Activated CD4-positive, alpha-beta T cell treated with anti-CD3 and anti-CD28 coated beads, Interleukin-2, amount 50 U/mL, for 24 hours (primary cell): ENCODE data around the gene LYG1.
"Not testable (repeated sequence)": the region's sequence is repeated elsewhere in the genome, so short reads cannot be mapped to it uniquely, and the experiment has no call there.

Experiments used
- DNase-seq, 2 donors: peaks; one replicate each; pipeline ENCODE4 v3.0.0-alpha.2; 2020; ENCODE audit warnings: low read depth in 1 of 2, low spot score in 1 of 2

The LYG1 gene

DNA sequence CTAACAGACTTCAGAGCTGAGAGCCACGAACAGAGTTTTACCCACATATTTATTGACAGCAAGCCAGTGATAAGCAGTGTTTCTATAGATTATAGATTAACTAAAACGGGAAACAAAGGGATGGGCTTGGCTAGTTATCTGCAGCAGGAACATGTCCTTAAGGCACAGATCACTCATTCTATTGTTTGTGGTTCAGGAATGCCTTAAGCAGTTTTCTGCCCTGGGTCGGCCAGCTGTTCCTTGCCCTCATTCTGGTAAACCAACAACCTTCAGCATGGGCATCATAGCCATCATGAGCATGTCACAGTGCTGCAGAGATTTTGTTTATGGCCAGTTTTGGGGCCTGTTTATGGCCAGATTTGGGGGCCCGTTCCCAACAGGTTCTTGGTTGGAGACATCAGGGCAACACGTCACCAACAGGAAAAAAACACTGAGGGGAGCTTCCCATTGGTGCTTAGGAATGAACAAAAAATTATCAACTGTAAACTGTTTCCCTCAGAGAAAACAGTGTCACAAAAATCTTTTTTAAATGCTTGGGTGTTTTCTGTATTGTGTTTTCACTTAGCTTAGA is 22.7 kb downstream of the LYG1 start:
- DNase-seq = not testable (repeated sequence)

- no peak for DNase-seq
Measured at GRCh38 chr2:99275882-99276281, 25.1 kb downstream of the LYG1 start.

DNA sequence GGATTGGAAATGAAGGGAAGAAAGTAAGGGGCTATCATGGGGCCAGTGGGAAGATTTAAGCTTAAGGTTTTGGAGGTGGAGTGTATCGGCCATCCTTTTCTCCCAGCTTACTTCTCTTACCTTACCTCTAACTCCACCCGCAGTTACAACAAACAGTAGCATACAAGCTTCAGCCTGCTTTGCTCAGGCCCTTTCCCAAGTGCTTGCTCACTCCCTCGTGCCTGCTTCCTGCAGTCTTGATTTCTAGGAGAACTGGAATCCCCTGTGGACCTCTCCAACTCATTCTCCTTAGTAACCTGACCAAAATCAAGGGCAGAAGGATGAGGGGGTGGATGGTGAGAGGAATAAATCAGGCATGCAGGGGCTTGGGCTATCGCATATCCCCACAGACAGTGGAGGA is 39.8 kb downstream of the LYG1 start:
- no peak for DNase-seq

DNA sequence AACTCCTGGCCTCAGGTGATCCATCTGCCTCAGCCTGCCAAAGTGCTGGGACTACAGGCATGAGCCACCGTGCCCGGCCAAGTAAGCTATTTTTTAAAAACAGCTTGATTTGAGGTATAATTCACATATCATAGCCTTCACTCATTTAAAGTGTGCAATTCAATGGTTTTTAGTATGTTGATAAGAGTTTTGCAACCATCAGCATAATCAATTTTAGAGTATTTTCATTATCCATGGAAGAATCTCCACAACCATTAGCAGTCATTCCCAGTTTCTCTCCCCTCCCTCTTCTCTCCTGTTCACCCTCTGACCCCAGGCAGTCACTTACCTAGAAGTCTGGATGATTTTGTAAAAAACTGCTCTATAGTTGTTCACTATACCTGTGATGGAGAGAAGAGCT is 40.8 kb downstream of the LYG1 start:
- DNase-seq = no peak

DNA sequence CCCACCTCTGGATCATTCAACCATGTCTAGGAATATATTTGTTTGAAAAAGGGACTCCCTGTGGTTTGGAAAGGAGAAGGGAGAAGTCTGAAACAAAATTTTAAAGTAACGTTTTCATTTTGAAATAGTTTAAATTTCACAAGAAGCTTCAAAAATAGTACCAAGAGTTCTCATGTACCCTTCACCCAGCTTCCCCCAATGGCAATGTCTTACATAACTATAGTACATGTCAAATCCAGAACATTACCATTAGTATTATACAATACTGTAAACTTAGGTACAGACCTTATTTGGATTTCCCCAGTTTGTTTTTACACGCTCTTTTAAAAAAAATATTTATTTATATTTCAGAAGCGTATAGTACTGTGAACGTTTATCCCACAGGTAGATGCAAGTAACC is 41.5 kb downstream of the LYG1 start:
- DNase-seq = no peak

DNA sequence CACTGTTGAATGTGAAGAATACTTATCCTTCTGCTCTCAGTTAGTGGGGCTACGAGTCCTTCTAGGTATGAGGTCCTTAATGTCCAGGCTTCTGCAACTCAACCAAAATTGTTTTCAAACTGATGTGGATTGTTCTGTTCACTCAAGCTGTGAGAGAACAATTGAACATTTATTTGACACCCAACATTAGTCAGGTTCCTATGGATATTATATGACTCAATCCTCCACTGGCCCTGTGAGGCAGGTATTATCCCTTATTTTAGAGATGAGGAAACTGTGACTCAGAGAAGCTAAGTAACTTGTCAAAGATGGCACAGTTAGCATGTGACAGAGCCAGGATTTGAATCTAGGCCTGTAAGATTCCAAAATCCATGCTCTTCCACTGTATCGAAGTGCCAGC is 44.3 kb downstream of the LYG1 start:
- DNase-seq = no peak

DNA sequence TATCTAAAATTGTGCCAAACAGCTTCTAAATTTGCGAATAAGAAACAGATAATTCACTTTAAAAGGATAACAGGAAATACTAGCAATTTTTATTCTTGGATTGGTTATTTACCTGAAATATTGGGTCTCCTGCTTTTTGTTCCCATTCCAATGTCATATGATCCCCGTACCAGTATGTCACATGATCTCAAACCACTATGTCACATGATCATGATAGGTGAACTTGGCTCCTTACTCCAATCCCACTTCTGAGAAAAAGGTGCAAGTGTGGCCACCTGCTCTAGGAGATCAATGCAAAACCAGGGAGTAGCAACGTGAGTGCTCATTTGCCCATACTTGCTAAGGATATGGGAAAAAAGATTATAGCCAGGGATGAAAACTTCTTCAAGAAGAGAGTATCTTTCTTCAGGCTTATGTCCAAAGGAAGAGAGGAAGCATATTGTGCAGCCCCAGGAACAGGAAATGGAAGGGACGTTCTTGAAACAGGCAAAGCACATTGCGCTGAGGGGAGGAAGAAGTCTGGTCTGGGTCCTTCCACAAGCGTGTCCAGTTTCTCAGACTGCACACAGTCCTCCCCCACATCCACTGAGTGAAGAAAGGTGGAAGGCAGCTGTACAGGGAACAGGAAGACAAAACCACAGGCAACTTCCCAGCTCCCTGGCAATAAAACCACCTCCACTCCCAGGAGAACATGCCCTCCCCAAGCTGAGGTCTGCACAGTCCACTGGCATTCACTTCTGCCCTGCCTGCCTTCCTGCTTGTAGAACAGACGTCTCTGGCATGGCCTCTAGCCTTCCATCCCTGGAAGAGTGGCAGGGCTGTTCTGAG is 45.3 kb downstream of the LYG1 start, which contains the start of gene LYG2:
LYG2 (minus strand) TSS at position 176 of the 828 bp plus-strand sequence. CDS start 1,406 bp downstream, outside the sequence.
- no peak for DNase-seq

- no peak for DNase-seq
Measured at GRCh38 chr2:99249951-99250350, 51.0 kb downstream of the LYG1 start.

DNA sequence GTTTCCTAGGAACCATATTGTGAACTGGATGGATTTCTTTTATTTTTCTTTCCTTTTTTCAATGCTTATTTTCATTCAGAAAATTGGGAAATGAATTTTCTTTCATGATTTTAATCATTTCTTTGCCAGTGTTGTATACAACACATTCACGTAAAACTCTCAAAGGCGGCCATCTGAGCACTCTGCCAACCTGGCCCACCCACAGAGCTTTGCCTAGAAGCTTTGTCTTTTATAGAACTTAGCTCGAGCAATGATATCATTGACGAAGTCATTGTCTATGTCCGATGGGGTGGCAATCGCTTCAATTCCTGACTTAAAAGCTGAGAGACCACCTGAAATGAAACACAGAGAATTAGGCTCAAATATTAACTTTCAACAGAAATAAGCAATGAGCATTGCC is 58.8 kb downstream of the LYG1 start:
- DNase-seq = no peak

DNA sequence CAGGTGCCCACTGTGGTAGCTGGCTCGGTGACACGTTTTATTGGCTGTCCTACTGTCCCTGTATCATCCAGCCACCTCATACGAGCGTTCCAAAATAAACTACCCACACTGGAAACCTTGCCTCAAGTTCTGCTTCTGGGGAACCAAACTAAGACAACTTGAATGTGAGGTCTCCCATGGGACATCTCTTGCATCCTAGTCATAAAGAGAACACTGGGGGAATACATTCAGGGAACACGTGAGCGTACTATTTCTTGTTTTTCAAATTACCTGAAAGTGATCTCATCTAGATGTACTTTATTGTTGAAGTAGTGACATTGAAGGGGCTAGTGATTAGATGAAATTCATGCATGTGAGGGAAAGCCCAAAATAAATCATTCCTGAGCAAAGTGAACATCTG is 60.6 kb downstream of the LYG1 start:
- no peak for DNase-seq

- DNase-seq = no peak
Measured at GRCh38 chr2:99238599-99238998, 62.4 kb downstream of the LYG1 start.
